Measurements from ENCODE around the gene SPATA31C2. TPM values are rescaled to one million over a fixed set of nuclear protein-coding genes. Genes with fewer than 3 reads are reported as not detected.
A peak's percentile ranks its signal among the peaks of the same experiment; 100 is the strongest.
"Not testable (repeated sequence)": the region's sequence is repeated elsewhere in the genome, so short reads cannot be mapped to it uniquely, and the experiment has no call there.

Gene SPATA31C2
- total and polyA plus RNA-seq, 10 of the 15 experiments (the other 5 are each of a cell fraction or from before 2014, with no cell fraction given) = not detected

- H3K4me3 ChIP-seq; H3K27me3 ChIP-seq (replicated peaks in 1 of 2; ENCODE audit: control insufficient read depth in 2 of 2, insufficient read depth in 2 of 2, low read length in 1 of 2); CTCF ChIA-PET; H4K20me1 ChIP-seq (ENCODE audit: control insufficient read depth, insufficient read depth); H3K36me3 ChIP-seq (ENCODE audit: control insufficient read depth in 2 of 2, insufficient read depth in 2 of 2, low read length in 1 of 2); H3K4me2 ChIP-seq (ENCODE audit: control insufficient read depth, insufficient read depth); H3K9me3 ChIP-seq (replicated peaks; ENCODE audit: control insufficient read depth, insufficient read depth, low read length); H3K79me2 ChIP-seq (ENCODE audit: control insufficient read depth, insufficient read depth, low read length); H3K27ac ChIP-seq (ENCODE audit: control insufficient read depth, insufficient read depth); H2AFZ ChIP-seq (ENCODE audit: control insufficient read depth, low read depth, low read length); ATAC-seq; intact Hi-C loops (cut with micrococcal nuclease; ENCODE audit: unreplicated experiment); POLR2A ChIA-PET; RAD21 ChIA-PET (ENCODE audit: unreplicated experiment); BruUV-seq (replicated peaks); in situ Hi-C loops (cut with MboI); H3K9ac ChIP-seq (ENCODE audit: control insufficient read depth, insufficient read depth, low read length); SMC1A ChIA-PET (ENCODE audit: uncharacterized antibody, unreplicated experiment); DNase-seq (ENCODE audit: low read depth, low spot score); H3K4me1 ChIP-seq (ENCODE audit: control insufficient read depth, insufficient read depth, low read length): not testable (repeated sequence)
- peak; percentile 71 for FAIRE-seq
- 51% methylated on average over 5 of the region's 5 CpGs for WGBS (ENCODE audit: insufficient coverage, insufficient replicate concordance, low lambda C conversion rate, missing lambda C conversion rate)
These were observed 20.2 kb downstream of the SPATA31C2 start for GRCh38 chr9:88118121-88118520.

GRCh38 chr9:88114968-88115612 is 23.2 kb downstream of the SPATA31C2 start:
- WGBS (ENCODE audit: insufficient coverage, insufficient replicate concordance, low lambda C conversion rate, missing lambda C conversion rate) = 32% methylated on average over 13 of the region's 13 CpGs
- in situ Hi-C loops (cut with MboI) = loop anchor here (5.0 kb wide), 1 partner anchor 173 kb away; no protein-coding TSS in a partner anchor
- H3K27ac ChIP-seq (ENCODE audit: control insufficient read depth, insufficient read depth); SMC1A ChIA-PET (ENCODE audit: uncharacterized antibody, unreplicated experiment); H3K36me3 ChIP-seq (ENCODE audit: control insufficient read depth in 2 of 2, insufficient read depth in 2 of 2, low read length in 1 of 2); RAD21 ChIA-PET (ENCODE audit: unreplicated experiment); H4K20me1 ChIP-seq (ENCODE audit: control insufficient read depth, insufficient read depth); H3K9me3 ChIP-seq (replicated peaks; ENCODE audit: control insufficient read depth, insufficient read depth, low read length); H3K4me2 ChIP-seq (ENCODE audit: control insufficient read depth, insufficient read depth); H3K79me2 ChIP-seq (ENCODE audit: control insufficient read depth, insufficient read depth, low read length); H3K4me3 ChIP-seq; intact Hi-C loops (cut with micrococcal nuclease; ENCODE audit: unreplicated experiment); H3K4me1 ChIP-seq (ENCODE audit: control insufficient read depth, insufficient read depth, low read length); H3K9ac ChIP-seq (ENCODE audit: control insufficient read depth, insufficient read depth, low read length); CTCF ChIA-PET; BruUV-seq (replicated peaks); H3K27me3 ChIP-seq (replicated peaks in 1 of 2; ENCODE audit: control insufficient read depth in 2 of 2, insufficient read depth in 2 of 2, low read length in 1 of 2); POLR2A ChIA-PET; DNase-seq (ENCODE audit: low read depth, low spot score); FAIRE-seq; H2AFZ ChIP-seq (ENCODE audit: control insufficient read depth, low read depth, low read length); ATAC-seq: not testable (repeated sequence)

- RAD21 ChIA-PET (ENCODE audit: unreplicated experiment); BruUV-seq (replicated peaks); intact Hi-C loops (cut with micrococcal nuclease; ENCODE audit: unreplicated experiment); H3K79me2 ChIP-seq (ENCODE audit: control insufficient read depth, insufficient read depth, low read length); H3K4me3 ChIP-seq; H2AFZ ChIP-seq (ENCODE audit: control insufficient read depth, low read depth, low read length); H4K20me1 ChIP-seq (ENCODE audit: control insufficient read depth, insufficient read depth); H3K4me1 ChIP-seq (ENCODE audit: control insufficient read depth, insufficient read depth, low read length); FAIRE-seq; H3K4me2 ChIP-seq (ENCODE audit: control insufficient read depth, insufficient read depth); ATAC-seq; H3K9me3 ChIP-seq (replicated peaks; ENCODE audit: control insufficient read depth, insufficient read depth, low read length); H3K27me3 ChIP-seq (replicated peaks in 1 of 2; ENCODE audit: control insufficient read depth in 2 of 2, insufficient read depth in 2 of 2, low read length in 1 of 2); DNase-seq (ENCODE audit: low read depth, low spot score); H3K36me3 ChIP-seq (ENCODE audit: control insufficient read depth in 2 of 2, insufficient read depth in 2 of 2, low read length in 1 of 2); H3K9ac ChIP-seq (ENCODE audit: control insufficient read depth, insufficient read depth, low read length); POLR2A ChIA-PET; SMC1A ChIA-PET (ENCODE audit: uncharacterized antibody, unreplicated experiment); H3K27ac ChIP-seq (ENCODE audit: control insufficient read depth, insufficient read depth); CTCF ChIA-PET: not testable (repeated sequence)
- in situ Hi-C loops (cut with MboI) = loop anchor here (5.0 kb wide), 1 partner anchor 172 kb away; no protein-coding TSS in a partner anchor
- WGBS (ENCODE audit: insufficient coverage, insufficient replicate concordance, low lambda C conversion rate, missing lambda C conversion rate) = 18% methylated on average over 14 of the region's 17 CpGs
These were observed 23.9 kb downstream of the SPATA31C2 start for GRCh38 chr9:88114283-88114967.

All from GM12878 (cell line).